HepG2 (cell line): ENCODE measurements around the gene CLPSL2. TPM values are rescaled to one million over a fixed set of nuclear protein-coding genes. Genes with fewer than 3 reads are reported as not detected.

Source experiments
- ATAC-seq: fragments of 200-7000 bp; cut with Tn5 transposase; 3 replicates; pipeline ENCODE4 v1.9.1; 2020; ENCODE audit warnings: mild to moderate bottlenecking, moderate library complexity
- BruUV-seq: library from RNA; stranded (reverse); fragments of 400-500 nt; replicated peaks from 2 replicates; lab custom pipeline; 2021; lab: Mats Ljungman, UMichigan
- CTCF ChIA-PET: fragments of 300-600 bp; formaldehyde crosslinking; extraction: SDS; loops from one replicate; lab custom pipeline; 2021; ENCODE audit warnings: low total read pairs, inconsistent platforms, low intra/inter-chr PET ratio; lab: Yijun Ruan, JAX
- POLR2A ChIA-PET: fragments of 350-600 bp; sonication (Branson Sonifier 250); formaldehyde crosslinking; loops from one replicate; lab custom pipeline; 2020; ENCODE audit warnings: antibody characterized with exemption, inconsistent platforms; lab: Yijun Ruan, JAX
- DNase-seq: peaks from one replicate; pipeline ENCODE4 v3.0.0-alpha.2; 2015; ENCODE audit warnings: low spot score
- FAIRE-seq: peaks from 3 replicates; lab custom pipeline; 2011; peaks lifted over from hg19 to GRCh38; lab: Jason Lieb, UNC
- H2AFZ ChIP-seq: one replicate; pipeline ENCODE4 v1.6.1; 2011; ENCODE audit warnings: low read length, inconsistent platforms
- H3K27ac ChIP-seq: fragments of 300-600 bp; 3 replicates; pipeline ENCODE4 v1.8.0; 2011; ENCODE audit warnings: mixed run types, mild to moderate bottlenecking, mixed read lengths, low read length, inconsistent platforms; ENCODE audit not compliant: insufficient read depth; ENCODE audit errors: extremely low read length
- H3K27me3 ChIP-seq, 2 experiments: fragments of 200-600 bp in 1 of 2; 2 replicates in 1 of 2; 3 replicates in 1 of 2; pipeline versions ENCODE4 v1.6.0 to v1.8.0; 2011; ENCODE audit warnings: low read length in 2 of 2, mild to moderate bottlenecking in 2 of 2, moderate library complexity in 2 of 2, inconsistent platforms in 1 of 2; ENCODE audit not compliant: insufficient read depth in 2 of 2, control insufficient read depth in 1 of 2
- H3K36me3 ChIP-seq, 2 experiments: fragments of 200-600 bp in 1 of 2; replicated peaks in 1 of 2; 2 replicates in 1 of 2; 3 replicates in 1 of 2; pipeline versions ENCODE4 v1.5.1 to v1.8.0; 2011; ENCODE audit warnings: low read length in 2 of 2, inconsistent platforms in 1 of 2; ENCODE audit not compliant: insufficient read depth in 2 of 2, control insufficient read depth in 1 of 2
- H3K4me1 ChIP-seq: 2 replicates; pipeline ENCODE4 v1.5.1; 2012; ENCODE audit warnings: low read length, inconsistent platforms; ENCODE audit not compliant: insufficient read depth
- H3K4me2 ChIP-seq: 2 replicates; pipeline ENCODE4 v1.6.0; 2011; ENCODE audit warnings: low read depth, low read length, inconsistent platforms
- H3K4me3 ChIP-seq, 3 experiments: fragments of 200-600 bp in 1 of 3; sonication (generic), shearing (Covaris generic) in 1 of 3; replicated peaks in 1 of 3; 2 replicates each; pipeline ENCODE4 v1.5.1; 2011 to 2016; ENCODE audit warnings: low read length in 3 of 3, inconsistent platforms in 2 of 3, low read depth in 2 of 3, mild to moderate bottlenecking in 2 of 3, control low read depth in 1 of 3, mixed read lengths in 1 of 3; ENCODE audit not compliant: insufficient read depth in 1 of 3
- H3K79me2 ChIP-seq: one replicate; pipeline ENCODE4 v1.6.1; 2011; ENCODE audit warnings: low read length, inconsistent platforms; ENCODE audit not compliant: insufficient read depth
- H3K9ac ChIP-seq: 2 replicates; pipeline ENCODE4 v1.6.0; 2011; ENCODE audit warnings: mild to moderate bottlenecking, low read depth, low read length, inconsistent platforms; ENCODE audit not compliant: insufficient read depth
- H3K9me3 ChIP-seq: 2 replicates; pipeline ENCODE4 v1.5.1; 2012; ENCODE audit warnings: mild to moderate bottlenecking, low read length
- H4K20me1 ChIP-seq: 2 replicates; pipeline ENCODE4 v1.6.0; 2011; ENCODE audit warnings: inconsistent platforms, mild to moderate bottlenecking, low read length, moderate library complexity; ENCODE audit not compliant: insufficient read depth
- BORCS8-MEF2B ChIP-seq: sonication (generic); formaldehyde crosslinking; IDR thresholded peaks from 2 replicates; pipeline ENCODE4 v1.8.0; 2022; ENCODE audit warnings: mild to moderate bottlenecking, missing genetic modification reagents
- HNRNPK ChIP-seq: fragments of 200-400 bp; formaldehyde crosslinking; IDR thresholded peaks from 2 replicates; pipeline ENCODE4 v1.6.1; 2018; ENCODE audit warnings: low read length, low read depth, moderate library complexity, mild to moderate bottlenecking; ENCODE audit not compliant: poor library complexity, severe bottlenecking
- ISX ChIP-seq: sonication (generic); formaldehyde crosslinking; conservative IDR thresholded peaks from 2 replicates; pipeline ENCODE4 v1.5.0; 2020; ENCODE audit warnings: missing genetic modification reagents
- MAFF ChIP-seq: IDR thresholded peaks from 2 replicates; pipeline ENCODE4 v1.6.1; 2011; ENCODE audit warnings: low read depth, low read length, improper control_type of control experiment
- NR2F6 ChIP-seq, 2 experiments: IDR thresholded peaks; 2 replicates each; pipeline ENCODE4 v1.6.1; 2016; ENCODE audit warnings: antibody characterized with exemption in 1 of 2, mild to moderate bottlenecking in 1 of 2
- ZNF3 ChIP-seq: IDR thresholded peaks from 2 replicates; pipeline ENCODE4 v1.7.0; 2017; ENCODE audit warnings: inconsistent platforms
- ZSCAN30 ChIP-seq: sonication (generic); formaldehyde crosslinking; IDR thresholded peaks from 2 replicates; pipeline ENCODE4 v1.5.0; 2020; ENCODE audit warnings: mild to moderate bottlenecking, missing genetic modification reagents
- WGBS: methylation state at CpG from one replicate; pipeline ENCODE4 v1.1.6; 2017; ENCODE audit warnings: low lambda C conversion rate; 5-methylcytosine and 5-hydroxymethylcytosine counted together
- in situ Hi-C: cut with HindIII; loops from 2 replicates; pipeline ENCODE4 v1.10.0; 2017; ENCODE audit warnings: low pct_unique_long_range_greater_than_20kb; ENCODE audit not compliant: extremely low pct_ligation_motif_present
- intact Hi-C: fragments of 100-400 bp; cut with micrococcal nuclease; formaldehyde crosslinking; loops from one replicate; pipeline ENCODE4 v1.10.0; 2022; ENCODE audit not compliant: unreplicated experiment
- polyA plus RNA-seq, 8 experiments: library from polyadenylated mRNA; depleted of rRNA in 3 of 8; stranded (reverse) in 7 of 8; unstranded in 1 of 8; fragments of >200 nt; fragmentation: Illumina TruSeq in 4 of 8; extraction: Trizol in 4 of 8; gene quantifications; 2 replicates each; pipeline versions ENCODE4 v1.2.1 to v1.2.3, GENCODE V29; 2011 to 2016; ENCODE audit warnings: low read depth in 4 of 8, missing spikeins in 1 of 8, mixed read lengths in 1 of 8; ENCODE audit not compliant: insufficient read depth in 1 of 8
- total RNA-seq, 5 experiments: library from RNA; depleted of rRNA; stranded (reverse); fragments of >200 nt; fragmentation: Illumina TruSeq; extraction: Trizol; gene quantifications; 2 replicates each; pipeline ENCODE4 v1.2.3, GENCODE V29; 2016; ENCODE audit warnings: low read depth in 1 of 5

CLPSL2 gene
- total and polyA plus RNA-seq, 2 of the 13 experiments (the other 11 are each of a cell fraction or from before 2014, with no cell fraction given), result not detected

GRCh38 chr6:35780719-35781118 is 4.3 kb downstream of the CLPSL2 start, which contains the start of gene CLPSL1:
CLPSL1 (plus strand) TSS chr6:35781019; CDS start chr6:35781111, 92 bp downstream.
- Histone ChIP-seq H3K27me3 (peaks cover 11 to 35% of the 10 kb centered on the region in 2 experiments), H3K4me3 (no peak within 1 kb of the TSS), H3K9ac (no peak within 1 kb of the TSS), H3K27ac (no peak within 1 kb of the TSS), H2AFZ (no peak within 1 kb of the TSS), H3K9me3 (no peaks in the 10 kb centered on the region), H3K79me2 (no peaks in the 10 kb centered on the region), H3K4me2 (no peak within 1 kb of the TSS), H4K20me1 (no peaks in the 10 kb centered on the region), H3K36me3 (no peaks in the 10 kb centered on the region), H3K4me1 (peaks cover 6% of the 10 kb centered on the region)
- POLR2A ChIA-PET, result no interaction called here
- in situ Hi-C loops, result no loop called here
- DNase-seq, result no peak
- no TSS peak for BruUV-seq
- no peak for ATAC-seq
- intact Hi-C loops, result no loop called here
- CTCF ChIA-PET, result no interaction called here
- no peak for TF ChIP-seq ISX (CRISPR knock-in tag)
- TF ChIP-seq BORCS8-MEF2B (CRISPR knock-in tag), result no peak
- TF ChIP-seq ZSCAN30 (CRISPR knock-in tag), result no peak
- TF ChIP-seq MAFF, result no peak
- no peak for FAIRE-seq
- 28% methylated on average over 7 of the region's 7 CpGs for WGBS

GRCh38 chr6:35781290-35781689 is 4.9 kb downstream of the CLPSL2 start:
- H3K9me3 ChIP-seq, result no peaks in the 10 kb centered on the region
- no peak overlapping the region for H3K27ac ChIP-seq
- in situ Hi-C loops, result no loop called here
- FAIRE-seq (no peak), ATAC-seq (no peak), DNase-seq (no peak)
- no peak overlapping the region for H3K4me2 ChIP-seq
- 92% methylated on average over 2 of the region's 2 CpGs for WGBS
- TF ChIP-seq NR2F6 (IDR thresholded peaks at IDR 0.05), result no peak
- no peak for TF ChIP-seq NR2F6 (CRISPR knock-in tag; IDR thresholded peaks at IDR 0.05)
- no peak for TF ChIP-seq HNRNPK
- peak; percentile 68; the same call in 1 of the 2 replicates for TF ChIP-seq ZNF3 (CRISPR knock-in tag)
- intact Hi-C loops, result no loop called here
- peaks cover 6% of the 10 kb centered on the region for H3K4me1 ChIP-seq
- ChIA-PET CTCF (no interaction called here), POLR2A (no interaction called here)
- no peaks in the 10 kb centered on the region for H4K20me1 ChIP-seq
- no peaks in the 10 kb centered on the region for H3K36me3 ChIP-seq
- peaks cover 11 to 29% of the 10 kb centered on the region in 2 experiments; a peak in 4 of 5 replicates for H3K27me3 ChIP-seq
- H3K4me3 ChIP-seq, result no peak overlapping the region
- no peak overlapping the region for H3K9ac ChIP-seq
- H3K79me2 ChIP-seq, result no peaks in the 10 kb centered on the region
- no peak overlapping the region for H2AFZ ChIP-seq
- no TSS peak for BruUV-seq
